Endothelial cell of umbilical vein (primary cell): ENCODE measurements around the gene ABCA2.

Experiments
- CTCF ChIP-seq, 2 donors: IDR thresholded peaks; 1 replicate in 1 of 2; 2 replicates in 1 of 2; pipeline ENCODE4 v1.5.1; 2011; ENCODE audit warnings: low read length in 2 of 2, mild to moderate bottlenecking in 2 of 2, moderate library complexity in 2 of 2, control low read depth in 1 of 2, inconsistent platforms in 1 of 2, low read depth in 1 of 2; ENCODE audit not compliant: insufficient read depth in 1 of 2; ENCODE audit errors: extremely low read depth in 1 of 2
- EZH2 ChIP-seq: IDR thresholded peaks from 2 replicates; pipeline ENCODE4 v1.6.1; 2012; ENCODE audit warnings: borderline replicate concordance, low read depth, mild to moderate bottlenecking, moderate library complexity, low read length, inconsistent platforms; ENCODE audit not compliant: severe bottlenecking
- FOS ChIP-seq: IDR thresholded peaks from 2 replicates; pipeline ENCODE4 v1.6.1; 2011; ENCODE audit warnings: mild to moderate bottlenecking, low read length, moderate library complexity, borderline replicate concordance; ENCODE audit not compliant: insufficient read depth
- MAX ChIP-seq: IDR thresholded peaks from 2 replicates; pipeline ENCODE4 v1.6.1; 2011; ENCODE audit not compliant: insufficient read depth, insufficient read length
- POLR2A ChIP-seq: IDR thresholded peaks from 2 replicates; pipeline ENCODE4 v1.6.1; 2012; ENCODE audit warnings: low read depth, mild to moderate bottlenecking, control low read depth, low read length
- POLR2AphosphoS5 ChIP-seq: IDR thresholded peaks from 2 replicates; pipeline ENCODE4 v1.6.1; 2012; ENCODE audit warnings: low read depth, mild to moderate bottlenecking, control low read depth, low read length, moderate library complexity; ENCODE audit not compliant: insufficient read depth

DNA sequence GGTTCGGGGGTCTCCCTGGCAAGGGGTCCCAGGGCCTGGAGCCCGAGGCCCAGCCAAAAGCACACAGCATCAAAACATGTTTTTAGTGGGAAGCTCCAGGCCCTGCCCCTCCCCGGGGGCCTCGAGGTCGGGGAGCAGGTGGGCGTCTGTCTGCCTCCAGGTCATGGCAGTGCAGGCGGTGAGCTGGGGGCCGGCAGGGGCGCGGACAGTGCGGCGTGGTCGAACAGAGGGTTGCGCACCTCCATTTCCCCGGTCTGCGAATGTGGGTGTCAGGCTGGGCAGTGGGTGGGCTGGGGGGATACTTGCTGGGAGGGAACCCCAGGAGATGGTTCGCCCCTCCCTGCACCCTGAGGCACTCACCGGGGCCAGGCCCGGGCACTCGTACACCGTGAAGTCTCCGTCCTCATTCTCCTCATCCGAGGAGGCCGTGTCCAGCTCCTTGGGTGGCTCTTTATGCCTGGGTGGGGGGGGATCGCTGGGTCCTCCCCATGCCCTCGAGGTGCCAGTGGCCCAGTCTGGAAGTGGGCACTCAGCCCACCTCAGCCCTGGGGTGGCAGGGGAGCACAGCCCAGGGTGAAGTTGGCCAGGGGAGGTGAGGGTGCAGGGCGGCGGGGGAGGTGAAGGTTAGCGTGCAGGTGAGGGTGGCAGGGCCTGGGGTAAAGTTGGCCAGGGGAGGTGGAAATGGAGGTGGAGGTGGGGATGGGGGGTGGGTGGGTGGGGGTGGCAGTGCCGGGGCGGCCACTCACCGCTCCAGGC is 11.8 kb upstream of the ABCA2 start:
- TF ChIP-seq POLR2A = no peak
- TF ChIP-seq CTCF (IDR thresholded peaks at IDR 0.05; ENCODE audit: extremely low read depth in 1 of 2, insufficient read depth in 1 of 2, low read depth in 1 of 2, low read length in 2 of 2) = no peak
- no peak for TF ChIP-seq MAX
- TF ChIP-seq EZH2 = no peak
- no peak for TF ChIP-seq POLR2AphosphoS5
- no peak for TF ChIP-seq FOS
